Stimulated activated CD8-positive, alpha-beta memory T cell treated with anti-CD3 and anti-CD28 coated beads, Interleukin-15, amount 100 ng/mL, for 48 hours (primary cell): ENCODE data around the gene UNC119.

Experiments used
- DNase-seq, 2 donors: peaks; one replicate each; pipeline ENCODE4 v3.0.0-alpha.2; 2020; ENCODE audit warnings: low read depth in 2 of 2

Gene UNC119

GRCh38 chr17:28544402-28545140, 7.9 kb downstream of the UNC119 start:
- DNase-seq, result no peak

GRCh38 chr17:28541439-28541838, 11.0 kb downstream of the UNC119 start:
- DNase-seq, result no peak

GRCh38 chr17:28540231-28540630, 12.2 kb downstream of the UNC119 start:
- DNase-seq, result no peak

GRCh38 chr17:28538296-28538895, 14.0 kb downstream of the UNC119 start:
- no peak for DNase-seq

- DNase-seq, result no peak
These were observed 15.2 kb downstream of the UNC119 start for GRCh38 chr17:28537219-28537610.

GRCh38 chr17:28536532-28537218, 15.7 kb downstream of the UNC119 start:
- no peak for DNase-seq

- DNase-seq, result no peak
These were observed 17.6 kb downstream of the UNC119 start for GRCh38 chr17:28534740-28535375.

GRCh38 chr17:28533091-28533807, 19.2 kb downstream of the UNC119 start:
- DNase-seq, result no peak

- no peak for DNase-seq
These were observed 20.1 kb downstream of the UNC119 start for GRCh38 chr17:28532050-28532960.

- no peak for DNase-seq
These were observed 21.5 kb downstream of the UNC119 start for GRCh38 chr17:28530926-28531325.

GRCh38 chr17:28530250-28530649, 22.2 kb downstream of the UNC119 start:
- no peak for DNase-seq

GRCh38 chr17:28529013-28529400, 23.4 kb downstream of the UNC119 start:
- DNase-seq, result no peak

GRCh38 chr17:28528327-28529012, 24.0 kb downstream of the UNC119 start:
- no peak for DNase-seq

GRCh38 chr17:28527859-28528258, 24.6 kb downstream of the UNC119 start:
- DNase-seq, result no peak

GRCh38 chr17:28527181-28527681, 25.2 kb downstream of the UNC119 start:
- no peak for DNase-seq

GRCh38 chr17:28526381-28526780, 26.0 kb downstream of the UNC119 start:
- no peak for DNase-seq

- DNase-seq, result no peak
These were observed 27.7 kb downstream of the UNC119 start for GRCh38 chr17:28524476-28525424.

GRCh38 chr17:28523876-28524275, 28.5 kb downstream of the UNC119 start:
- no peak for DNase-seq

GRCh38 chr17:28523186-28523585, 29.2 kb downstream of the UNC119 start:
- no peak for DNase-seq
